AG10803 (cell line): ENCODE results near the gene CHERP.

Experiments used
- DNase-seq: peaks from one replicate; pipeline ENCODE4 v3.0.0; 2010; ENCODE audit warnings: low read depth
- H3K4me3 ChIP-seq: 2 replicates; pipeline ENCODE4 v1.5.1; 2011; ENCODE audit warnings: mild to moderate bottlenecking, low read length, control low read depth
- CTCF ChIP-seq: conservative IDR thresholded peaks from 2 replicates; pipeline ENCODE4 v1.5.1; 2011; ENCODE audit warnings: mild to moderate bottlenecking, low read length, control low read depth, inconsistent platforms

The CHERP gene

GRCh38 chr19:16520986-16521624, 21.1 kb downstream of the CHERP start:
- TF ChIP-seq CTCF = no peak
- DNase-seq = no peak
- no peak overlapping the region for H3K4me3 ChIP-seq

GRCh38 chr19:16520074-16520973, 21.9 kb downstream of the CHERP start:
- no peak for DNase-seq
- no peak overlapping the region for H3K4me3 ChIP-seq
- TF ChIP-seq CTCF = no peak

DNA sequence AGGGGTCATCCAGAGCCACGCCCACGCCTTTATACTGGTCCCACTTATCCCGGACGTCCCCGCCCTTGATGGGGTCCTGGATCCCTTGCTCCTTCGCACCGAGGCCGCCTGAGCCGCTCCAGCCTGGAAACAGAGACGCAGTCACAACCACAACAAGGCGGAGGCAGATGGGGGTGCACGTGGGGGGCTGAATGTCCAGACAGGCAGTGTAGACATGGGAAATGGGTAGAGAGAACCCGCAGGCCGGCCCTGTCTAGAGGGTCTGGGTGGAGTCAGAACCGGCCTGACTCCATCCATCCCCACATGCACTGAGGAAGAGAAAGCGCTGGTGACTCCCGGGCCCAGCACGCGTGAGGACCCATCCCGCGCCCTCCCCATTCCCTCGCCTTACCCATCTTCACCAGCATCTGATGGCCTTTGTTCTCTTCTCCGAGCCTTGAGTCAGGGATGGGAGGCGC, 23.0 kb downstream of the CHERP start:
- TF ChIP-seq CTCF = no peak
- no peak overlapping the region for H3K4me3 ChIP-seq
- no peak for DNase-seq

GRCh38 chr19:16518483-16519229, 23.6 kb downstream of the CHERP start:
- no peak overlapping the region for H3K4me3 ChIP-seq
- no peak for DNase-seq
- no peak for TF ChIP-seq CTCF

- TF ChIP-seq CTCF = no peak
- DNase-seq = no peak
- no peak overlapping the region for H3K4me3 ChIP-seq
These were observed 24.2 kb downstream of the CHERP start for GRCh38 chr19:16518061-16518460.

DNA sequence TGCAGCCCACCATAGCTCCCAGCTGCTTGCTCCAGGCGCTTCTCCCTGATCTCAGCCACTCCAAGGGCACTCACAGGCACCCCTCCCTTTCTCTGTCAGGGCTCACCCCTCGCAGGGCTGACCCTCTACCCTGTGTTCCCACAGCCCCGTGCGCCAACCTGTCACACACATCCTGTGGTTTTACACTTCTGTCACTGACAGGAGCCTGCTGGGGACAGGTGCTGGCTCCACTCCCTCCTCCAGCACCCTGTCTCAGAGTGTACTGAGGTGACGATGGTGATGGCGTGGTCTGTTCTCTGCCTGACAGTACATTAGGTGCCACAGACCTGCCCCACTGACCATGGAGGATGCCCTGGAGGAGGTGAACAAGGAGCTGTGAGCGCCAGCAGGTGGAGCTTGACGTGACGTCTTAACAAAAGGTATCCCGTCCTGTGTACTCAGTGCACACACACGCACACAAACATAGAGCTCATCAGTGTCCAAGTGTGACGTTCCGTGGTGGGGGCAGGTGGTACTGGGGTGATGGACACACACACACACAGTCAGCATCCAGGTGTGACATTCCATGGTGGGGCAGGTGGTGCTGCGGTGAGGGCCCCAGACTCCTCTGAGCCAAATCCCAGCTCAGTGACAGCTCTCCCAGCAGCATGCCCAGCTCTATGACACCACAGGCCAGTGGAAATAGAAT, 25.2 kb downstream of the CHERP start:
- no peak overlapping the region for H3K4me3 ChIP-seq
- no peak for DNase-seq
- TF ChIP-seq CTCF = no peak
